GM12864 (cell line): ENCODE data around the gene NOS1AP.

Experiments
- DNase-seq: peaks from one replicate; pipeline ENCODE4 v3.0.0-alpha.2; 2011; ENCODE audit warnings: low read depth
- H3K4me3 ChIP-seq: 2 replicates; pipeline ENCODE4 v1.5.1; 2011; ENCODE audit warnings: mild to moderate bottlenecking, low read depth, low read length, control low read depth
- TF ChIP-seq, protein P1 (sequence below): IDR thresholded peaks from 2 replicates; pipeline ENCODE4 v1.5.1; 2011; ENCODE audit warnings: low read depth, mild to moderate bottlenecking, moderate library complexity, low read length, control low read depth, inconsistent platforms; ENCODE audit errors: missing control alignments

The NOS1AP gene

DNA sequence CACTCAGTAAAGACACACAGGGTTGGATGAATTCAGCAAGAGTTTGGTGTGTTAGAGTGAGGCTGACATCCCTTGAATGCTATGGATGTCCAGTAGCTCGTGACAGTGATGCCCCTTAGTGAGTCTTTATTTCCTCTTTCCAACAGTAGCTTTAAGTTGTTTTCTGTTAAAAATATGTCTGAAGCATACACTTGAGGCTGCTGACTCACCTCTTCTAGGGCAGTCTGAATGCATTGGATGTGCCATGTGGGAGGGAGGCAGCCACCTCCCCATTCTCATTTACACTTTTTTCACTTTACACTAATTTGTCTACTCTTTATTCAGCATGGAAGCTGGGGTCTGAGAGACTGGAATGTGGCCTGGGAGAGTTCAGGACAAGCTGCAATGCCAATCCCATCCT is 17.6 kb downstream of the NOS1AP start:
- no peak overlapping the region for H3K4me3 ChIP-seq
- TF ChIP-seq, protein P1, sequence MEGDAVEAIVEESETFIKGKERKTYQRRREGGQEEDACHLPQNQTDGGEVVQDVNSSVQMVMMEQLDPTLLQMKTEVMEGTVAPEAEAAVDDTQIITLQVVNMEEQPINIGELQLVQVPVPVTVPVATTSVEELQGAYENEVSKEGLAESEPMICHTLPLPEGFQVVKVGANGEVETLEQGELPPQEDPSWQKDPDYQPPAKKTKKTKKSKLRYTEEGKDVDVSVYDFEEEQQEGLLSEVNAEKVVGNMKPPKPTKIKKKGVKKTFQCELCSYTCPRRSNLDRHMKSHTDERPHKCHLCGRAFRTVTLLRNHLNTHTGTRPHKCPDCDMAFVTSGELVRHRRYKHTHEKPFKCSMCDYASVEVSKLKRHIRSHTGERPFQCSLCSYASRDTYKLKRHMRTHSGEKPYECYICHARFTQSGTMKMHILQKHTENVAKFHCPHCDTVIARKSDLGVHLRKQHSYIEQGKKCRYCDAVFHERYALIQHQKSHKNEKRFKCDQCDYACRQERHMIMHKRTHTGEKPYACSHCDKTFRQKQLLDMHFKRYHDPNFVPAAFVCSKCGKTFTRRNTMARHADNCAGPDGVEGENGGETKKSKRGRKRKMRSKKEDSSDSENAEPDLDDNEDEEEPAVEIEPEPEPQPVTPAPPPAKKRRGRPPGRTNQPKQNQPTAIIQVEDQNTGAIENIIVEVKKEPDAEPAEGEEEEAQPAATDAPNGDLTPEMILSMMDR = no peak
- DNase-seq = no peak

DNA sequence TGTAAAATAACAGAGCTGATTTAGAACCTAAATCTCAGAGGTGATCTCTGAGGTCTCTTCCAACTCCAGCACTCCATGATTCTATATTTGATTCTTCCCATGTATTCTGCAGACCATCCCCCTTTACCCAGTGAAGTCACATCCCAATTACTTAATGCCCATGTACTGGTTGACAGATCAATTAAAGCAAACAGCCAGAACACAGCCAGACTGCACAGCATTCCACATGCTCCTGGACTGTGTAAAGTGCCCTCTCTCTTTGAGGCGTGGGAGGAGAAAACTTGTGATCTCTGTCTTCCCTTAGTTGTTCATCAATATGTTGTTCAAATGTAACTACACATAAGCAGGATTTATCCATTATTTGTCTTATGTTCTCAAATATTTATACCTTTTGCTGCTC is 18.1 kb downstream of the NOS1AP start:
- no peak for DNase-seq
- no peak overlapping the region for H3K4me3 ChIP-seq
- TF ChIP-seq, protein P1 = no peak

DNA sequence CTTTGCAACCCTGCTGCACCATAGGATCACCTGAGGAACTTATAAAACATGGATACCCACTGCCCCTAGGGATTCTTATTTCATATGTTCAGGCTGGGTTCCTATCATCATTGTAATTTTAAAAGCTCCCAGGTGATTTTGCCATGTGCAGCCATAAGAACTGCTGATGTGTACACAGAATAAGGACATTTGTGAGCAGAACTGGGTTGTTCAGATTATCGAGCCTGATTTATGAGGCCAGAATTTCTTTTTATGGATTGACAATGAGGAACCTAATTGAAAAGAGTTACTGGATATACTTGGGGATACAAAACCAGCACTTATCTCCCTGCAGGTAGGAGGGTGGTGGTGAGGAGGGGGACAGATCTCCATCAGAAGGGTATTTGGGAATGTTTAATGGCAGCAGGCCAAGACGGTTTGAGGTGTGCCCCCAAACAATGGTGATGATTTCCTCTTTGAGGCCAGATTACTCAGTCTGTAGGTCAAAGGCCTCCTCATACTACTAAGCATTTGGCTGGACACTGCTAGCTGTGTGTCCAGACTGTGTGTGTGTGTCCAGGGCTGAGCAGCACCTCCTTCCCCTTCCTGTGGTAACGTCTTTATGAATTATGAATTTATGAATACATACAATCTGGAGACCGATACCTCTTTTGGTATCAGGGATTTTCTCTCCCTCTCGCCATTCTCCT is 18.9 kb downstream of the NOS1AP start:
- DNase-seq = no peak
- TF ChIP-seq, protein P1 = no peak

DNA sequence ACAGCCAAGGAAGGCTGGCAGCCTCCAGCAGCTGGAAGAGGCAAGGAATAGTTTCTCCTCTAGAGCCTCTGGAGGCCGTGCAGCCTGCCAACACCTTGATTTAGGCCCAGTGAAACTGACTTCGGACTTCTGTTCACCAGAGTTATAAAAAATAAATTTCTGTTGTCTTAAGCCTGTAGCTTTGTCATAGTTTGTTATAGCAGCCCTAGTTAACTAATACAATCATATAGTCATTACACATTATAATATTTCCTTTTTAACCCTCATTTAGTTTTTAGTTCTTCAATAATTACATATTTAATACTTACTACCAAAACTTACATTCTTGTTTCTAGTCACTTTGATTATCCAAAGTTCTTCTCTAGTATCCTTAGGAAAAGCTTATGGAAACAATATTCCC is 20.3 kb downstream of the NOS1AP start:
- no peak for DNase-seq
- no peak overlapping the region for H3K4me3 ChIP-seq
- TF ChIP-seq, protein P1 = no peak

More for the DNA sequence above, 18.9 kb downstream of the NOS1AP start:
- H3K4me3 ChIP-seq = no peak overlapping the region

DNA sequence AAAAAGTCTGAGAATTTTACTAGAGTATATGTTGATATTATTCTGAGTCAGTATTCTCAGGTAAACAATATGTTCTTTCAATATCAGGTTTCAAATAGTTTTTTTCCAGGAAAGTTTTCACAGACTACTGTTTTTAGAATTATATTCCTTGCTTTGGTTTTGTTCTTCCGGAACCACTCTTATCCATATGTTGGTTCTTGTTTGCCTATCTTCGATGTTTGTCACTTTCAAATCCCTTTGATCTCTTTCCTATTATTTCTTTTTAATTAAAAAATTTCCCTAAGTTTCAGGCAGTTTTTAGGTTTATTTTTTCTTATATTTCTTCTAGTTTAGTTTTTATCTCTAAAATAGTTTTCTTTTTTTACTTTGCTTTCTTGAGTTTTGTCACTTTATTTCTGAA is 20.9 kb downstream of the NOS1AP start:
- TF ChIP-seq, protein P1 = no peak
- DNase-seq = no peak
- no peak overlapping the region for H3K4me3 ChIP-seq

DNA sequence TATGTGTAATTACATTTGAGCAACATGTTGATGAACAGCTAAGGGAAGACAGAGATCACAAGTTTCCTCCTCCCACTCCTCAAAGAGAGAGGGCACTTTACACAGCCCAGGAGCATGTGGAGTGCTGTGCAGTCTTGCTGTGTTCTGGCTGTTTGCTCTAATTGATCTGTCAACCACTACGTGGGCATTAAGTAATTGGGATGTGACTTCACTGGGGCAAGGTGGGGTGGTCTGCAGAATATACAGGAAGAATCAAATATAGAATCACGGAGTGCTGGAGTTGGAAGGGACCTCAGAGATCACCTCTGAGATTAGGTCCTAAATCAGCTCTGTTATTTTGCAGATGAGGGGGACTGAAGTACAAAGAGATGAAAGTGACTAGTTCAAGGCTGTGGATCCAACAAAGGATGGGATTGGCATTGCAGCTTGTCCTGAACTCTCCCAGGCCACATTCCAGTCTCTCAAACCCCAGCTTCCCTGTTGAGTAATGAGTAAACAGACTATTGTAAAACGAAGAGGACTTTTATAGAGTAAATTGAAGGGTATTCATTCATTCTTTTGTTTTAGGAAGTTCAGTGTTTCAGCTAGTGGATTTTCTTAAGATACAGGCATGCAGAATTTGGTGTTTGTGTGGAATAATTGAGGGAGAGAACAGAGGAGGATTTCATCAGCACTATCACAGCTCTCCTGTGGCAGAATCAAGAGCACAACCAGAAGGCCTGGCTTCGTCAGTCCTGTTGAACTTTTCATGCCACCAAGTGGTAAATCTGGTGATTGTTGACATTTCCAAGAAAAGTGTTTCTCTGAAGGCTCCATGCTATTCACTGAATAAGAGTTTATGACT is 22.4 kb downstream of the NOS1AP start:
- TF ChIP-seq, protein P1 = no peak
- no peak overlapping the region for H3K4me3 ChIP-seq
- DNase-seq = no peak
